HG03196 (cell line): ENCODE measurements around the gene PLXNA4.
"Not testable (repeated sequence)": the region's sequence is repeated elsewhere in the genome, so short reads cannot be mapped to it uniquely, and the experiment has no call there.

ENCODE experiments used
- ATAC-seq: cut with Tn5 transposase; IDR thresholded peaks from one replicate; pipeline ENCODE4 v1.9.1; 2021; ENCODE audit not compliant: unreplicated experiment

Gene PLXNA4

GRCh38 chr7:132189881-132190280 lies 386.4 kb downstream of the PLXNA4 start:
- no peak for ATAC-seq

- no peak for ATAC-seq
These were observed 388.1 kb downstream of the PLXNA4 start for GRCh38 chr7:132187869-132188789.

- ATAC-seq, result no peak
These were observed 388.9 kb downstream of the PLXNA4 start for GRCh38 chr7:132187391-132187790.

GRCh38 chr7:132185150-132185549 lies 391.1 kb downstream of the PLXNA4 start:
- no peak for ATAC-seq

- ATAC-seq, result no peak
These were observed 392.4 kb downstream of the PLXNA4 start for GRCh38 chr7:132183781-132184380.

GRCh38 chr7:132182992-132183391 lies 393.3 kb downstream of the PLXNA4 start:
- no peak for ATAC-seq

- ATAC-seq, result no peak
These were observed 394.2 kb downstream of the PLXNA4 start for GRCh38 chr7:132181946-132182685.

- ATAC-seq, result no peak
These were observed 394.9 kb downstream of the PLXNA4 start for GRCh38 chr7:132181371-132181770.

- no peak for ATAC-seq
These were observed 395.8 kb downstream of the PLXNA4 start for GRCh38 chr7:132180481-132180880.

- no peak for ATAC-seq
These were observed 396.6 kb downstream of the PLXNA4 start for GRCh38 chr7:132179681-132180080.

GRCh38 chr7:132179080-132179430 lies 397.2 kb downstream of the PLXNA4 start:
- ATAC-seq, result no peak

GRCh38 chr7:132178402-132179079 lies 397.7 kb downstream of the PLXNA4 start:
- ATAC-seq, result not testable (repeated sequence)

GRCh38 chr7:132177708-132178401 lies 398.4 kb downstream of the PLXNA4 start:
- no peak for ATAC-seq

- no peak for ATAC-seq
These were observed 399.6 kb downstream of the PLXNA4 start for GRCh38 chr7:132176719-132177118.

GRCh38 chr7:132171130-132171576 lies 405.1 kb downstream of the PLXNA4 start:
- ATAC-seq, result no peak

- no peak for ATAC-seq
These were observed 406.5 kb downstream of the PLXNA4 start for GRCh38 chr7:132169730-132170129.

- no peak for ATAC-seq
These were observed 408.0 kb downstream of the PLXNA4 start for GRCh38 chr7:132168239-132168638.

GRCh38 chr7:132165695-132166094 lies 410.6 kb downstream of the PLXNA4 start:
- not testable (repeated sequence) for ATAC-seq

- ATAC-seq, result no peak
These were observed 411.6 kb downstream of the PLXNA4 start for GRCh38 chr7:132164558-132165125.

GRCh38 chr7:132162556-132163144 lies 413.6 kb downstream of the PLXNA4 start:
- ATAC-seq, result no peak
